Keratinocyte (primary cell): Measurements from ENCODE around the gene PTGDR2.

Experiments
- EZH2 ChIP-seq: IDR thresholded peaks from one replicate; pipeline ENCODE4 v1.6.1; 2012; ENCODE audit warnings: inconsistent platforms, mild to moderate bottlenecking, low read length, moderate library complexity
- TF ChIP-seq, protein P1 (sequence below), 3 experiments: IDR thresholded peaks in 1 of 3; conservative IDR thresholded peaks in 1 of 3; optimal IDR thresholded peaks in 1 of 3; 2 replicates in 2 of 3; 3 replicates in 1 of 3; pipeline versions ENCODE3 to v1.5.1; 2011; ENCODE audit warnings: low read length in 3 of 3, mild to moderate bottlenecking in 3 of 3, moderate library complexity in 2 of 3, control low read depth in 1 of 3, inconsistent platforms in 1 of 3; ENCODE audit not compliant: insufficient read depth in 2 of 3; ENCODE audit errors: extremely low read depth in 1 of 3

DNA sequence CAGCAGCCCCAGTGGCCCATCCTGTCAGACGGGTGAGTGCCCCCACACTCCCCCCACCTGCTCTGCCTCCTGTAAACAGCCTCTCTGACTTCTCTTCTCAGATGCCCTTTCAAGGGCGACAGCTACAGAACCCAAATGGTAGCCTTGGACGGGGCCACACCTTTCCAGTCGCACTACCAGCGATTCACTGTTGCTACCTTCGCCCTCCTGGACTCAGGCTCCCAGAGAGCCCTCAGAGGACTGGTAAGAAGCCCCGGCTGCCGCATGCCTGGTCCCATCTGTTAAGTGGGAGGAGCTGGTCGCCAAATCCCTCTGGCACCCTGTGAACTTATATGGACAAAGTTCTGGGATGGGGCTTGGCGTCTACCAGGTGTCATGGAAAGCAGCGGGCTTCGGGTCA lies 17.8 kb upstream of the PTGDR2 start:
- TF ChIP-seq, protein P1, sequence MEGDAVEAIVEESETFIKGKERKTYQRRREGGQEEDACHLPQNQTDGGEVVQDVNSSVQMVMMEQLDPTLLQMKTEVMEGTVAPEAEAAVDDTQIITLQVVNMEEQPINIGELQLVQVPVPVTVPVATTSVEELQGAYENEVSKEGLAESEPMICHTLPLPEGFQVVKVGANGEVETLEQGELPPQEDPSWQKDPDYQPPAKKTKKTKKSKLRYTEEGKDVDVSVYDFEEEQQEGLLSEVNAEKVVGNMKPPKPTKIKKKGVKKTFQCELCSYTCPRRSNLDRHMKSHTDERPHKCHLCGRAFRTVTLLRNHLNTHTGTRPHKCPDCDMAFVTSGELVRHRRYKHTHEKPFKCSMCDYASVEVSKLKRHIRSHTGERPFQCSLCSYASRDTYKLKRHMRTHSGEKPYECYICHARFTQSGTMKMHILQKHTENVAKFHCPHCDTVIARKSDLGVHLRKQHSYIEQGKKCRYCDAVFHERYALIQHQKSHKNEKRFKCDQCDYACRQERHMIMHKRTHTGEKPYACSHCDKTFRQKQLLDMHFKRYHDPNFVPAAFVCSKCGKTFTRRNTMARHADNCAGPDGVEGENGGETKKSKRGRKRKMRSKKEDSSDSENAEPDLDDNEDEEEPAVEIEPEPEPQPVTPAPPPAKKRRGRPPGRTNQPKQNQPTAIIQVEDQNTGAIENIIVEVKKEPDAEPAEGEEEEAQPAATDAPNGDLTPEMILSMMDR (optimal IDR thresholded peaks at IDR 0.05 in 1 of 3, IDR thresholded peaks at IDR 0.05 in 1 of 3, conservative IDR thresholded peaks at IDR 0.05 in 1 of 3; ENCODE audit: extremely low read depth in 1 of 3, insufficient read depth in 2 of 3, low read length in 3 of 3), result no peak
- TF ChIP-seq EZH2, result no peak
